H1 (cell line): ENCODE data around the gene ZCCHC10.

Experiments used
- CREB1 ChIP-seq: IDR thresholded peaks from 2 replicates; pipeline ENCODE4 v1.6.1; 2012; ENCODE audit warnings: inconsistent platforms
- CTCF ChIP-seq, 3 experiments: IDR thresholded peaks; 1 replicate in 2 of 3; 2 replicates in 1 of 3; pipeline versions ENCODE4 v1.5.1 to v1.6.1; 2011; ENCODE audit warnings: low read length in 3 of 3, mild to moderate bottlenecking in 3 of 3, inconsistent platforms in 2 of 3, low read depth in 1 of 3, moderate library complexity in 1 of 3; ENCODE audit not compliant: insufficient read depth in 1 of 3; ENCODE audit errors: control extremely low read depth in 1 of 3
- EGR1 ChIP-seq: IDR thresholded peaks from 2 replicates; pipeline ENCODE4 v1.6.1; 2011; ENCODE audit warnings: low read depth, low read length, borderline replicate concordance
- EP300 ChIP-seq, 2 experiments: IDR thresholded peaks; 1 replicate in 1 of 2; 2 replicates in 1 of 2; pipeline ENCODE4 v1.6.1; 2011 to 2012; ENCODE audit warnings: low read depth in 2 of 2, low read length in 2 of 2, mild to moderate bottlenecking in 2 of 2, borderline replicate concordance in 1 of 2, inconsistent platforms in 1 of 2, moderate library complexity in 1 of 2
- EZH2 ChIP-seq: fragments of 200-600 bp; sonication (generic); IDR thresholded peaks from 2 replicates; pipeline ENCODE4 v1.7.1; 2012; ENCODE audit warnings: low read depth, mild to moderate bottlenecking, moderate library complexity, low read length, inconsistent platforms; ENCODE audit not compliant: severe bottlenecking
- GABPA ChIP-seq: IDR thresholded peaks from 2 replicates; pipeline ENCODE4 v1.6.1; 2011; ENCODE audit warnings: mild to moderate bottlenecking, low read length, moderate library complexity, borderline replicate concordance; ENCODE audit not compliant: insufficient read depth
- JUND ChIP-seq: IDR thresholded peaks from 2 replicates; pipeline ENCODE4 v1.6.1; 2011; ENCODE audit warnings: mild to moderate bottlenecking, improper control_type of control experiment, low read length
- MAFK ChIP-seq: IDR thresholded peaks from 2 replicates; pipeline ENCODE4 v1.6.1; 2012; ENCODE audit warnings: low read depth, mild to moderate bottlenecking, improper control_type of control experiment, low read length
- POLR2A ChIP-seq, 2 experiments: IDR thresholded peaks; 1 replicate in 1 of 2; 2 replicates in 1 of 2; pipeline ENCODE4 v1.6.1; 2011; ENCODE audit warnings: low read depth in 2 of 2, low read length in 2 of 2, mild to moderate bottlenecking in 2 of 2; ENCODE audit errors: control extremely low read depth in 1 of 2
- TAF1 ChIP-seq: IDR thresholded peaks from 2 replicates; pipeline ENCODE4 v1.6.1; 2011; ENCODE audit warnings: mild to moderate bottlenecking, low read depth, low read length
- TBP ChIP-seq: IDR thresholded peaks from 2 replicates; pipeline ENCODE4 v1.6.1; 2011; ENCODE audit warnings: low read depth, low read length, improper control_type of control experiment
- USF2 ChIP-seq: IDR thresholded peaks from 2 replicates; pipeline ENCODE4 v1.6.1; 2011; ENCODE audit warnings: low read length, improper control_type of control experiment

- no peak for TF ChIP-seq CTCF (IDR thresholded peaks at IDR 0.05; ENCODE audit: control extremely low read depth in 1 of 3, insufficient read depth in 1 of 3, low read depth in 1 of 3, low read length in 3 of 3)
- no peak for TF ChIP-seq MAFK
- TF ChIP-seq JUND: no peak
- no peak for TF ChIP-seq EGR1
- TF ChIP-seq EP300 (IDR thresholded peaks at IDR 0.05; ENCODE audit: borderline replicate concordance in 1 of 2, low read depth in 2 of 2, low read length in 2 of 2): no peak
- no peak for TF ChIP-seq CREB1
- no peak for TF ChIP-seq TAF1
- TF ChIP-seq USF2: no peak
- TF ChIP-seq GABPA: no peak
- no peak for TF ChIP-seq EZH2
- no peak for TF ChIP-seq POLR2A (IDR thresholded peaks at IDR 0.05; ENCODE audit: control extremely low read depth in 1 of 2, low read depth in 2 of 2, low read length in 2 of 2)
- TF ChIP-seq TBP: no peak
Measured at GRCh38 chr5:133075572-133076536, 49.5 kb upstream of the ZCCHC10 start.
